Sciatic nerve (tissue), 2 donors: Measurements from ENCODE around the gene PDSS2. TPM values are rescaled to one million over a fixed set of nuclear protein-coding genes. Genes with fewer than 3 reads are reported as not detected.

Experiments
- ATAC-seq: fragments of 200-7000 bp; cut with Tn5 transposase; one replicate; pipeline ENCODE4 v1.9.1; 2020; ENCODE audit warnings: mild to moderate bottlenecking, moderate library complexity
- DNase-seq: peaks from one replicate; pipeline ENCODE4 v3.0.0-alpha.2; 2020; ENCODE audit warnings: low spot score
- intact Hi-C: fragments of 100-400 bp; cut with DNase I; formaldehyde crosslinking; loops from one replicate; pipeline ENCODE4 v1.14.2; 2022
- total RNA-seq: library from RNA; stranded (reverse); fragmentation: NEBNext Ultra II Directional; extraction: Animal tissue kit (Norgen Biotek cat#: 25700); gene quantifications from one replicate; pipeline ENCODE4 v1.2.1, GENCODE V29; 2021
- donor health status: DM: no; HTN: no; CAD: no.
- donor health status: DM: no; HTN: no; CAD: no.

Gene PDSS2, protein sequence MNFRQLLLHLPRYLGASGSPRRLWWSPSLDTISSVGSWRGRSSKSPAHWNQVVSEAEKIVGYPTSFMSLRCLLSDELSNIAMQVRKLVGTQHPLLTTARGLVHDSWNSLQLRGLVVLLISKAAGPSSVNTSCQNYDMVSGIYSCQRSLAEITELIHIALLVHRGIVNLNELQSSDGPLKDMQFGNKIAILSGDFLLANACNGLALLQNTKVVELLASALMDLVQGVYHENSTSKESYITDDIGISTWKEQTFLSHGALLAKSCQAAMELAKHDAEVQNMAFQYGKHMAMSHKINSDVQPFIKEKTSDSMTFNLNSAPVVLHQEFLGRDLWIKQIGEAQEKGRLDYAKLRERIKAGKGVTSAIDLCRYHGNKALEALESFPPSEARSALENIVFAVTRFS
- 11.9 TPM for total RNA-seq

DNA sequence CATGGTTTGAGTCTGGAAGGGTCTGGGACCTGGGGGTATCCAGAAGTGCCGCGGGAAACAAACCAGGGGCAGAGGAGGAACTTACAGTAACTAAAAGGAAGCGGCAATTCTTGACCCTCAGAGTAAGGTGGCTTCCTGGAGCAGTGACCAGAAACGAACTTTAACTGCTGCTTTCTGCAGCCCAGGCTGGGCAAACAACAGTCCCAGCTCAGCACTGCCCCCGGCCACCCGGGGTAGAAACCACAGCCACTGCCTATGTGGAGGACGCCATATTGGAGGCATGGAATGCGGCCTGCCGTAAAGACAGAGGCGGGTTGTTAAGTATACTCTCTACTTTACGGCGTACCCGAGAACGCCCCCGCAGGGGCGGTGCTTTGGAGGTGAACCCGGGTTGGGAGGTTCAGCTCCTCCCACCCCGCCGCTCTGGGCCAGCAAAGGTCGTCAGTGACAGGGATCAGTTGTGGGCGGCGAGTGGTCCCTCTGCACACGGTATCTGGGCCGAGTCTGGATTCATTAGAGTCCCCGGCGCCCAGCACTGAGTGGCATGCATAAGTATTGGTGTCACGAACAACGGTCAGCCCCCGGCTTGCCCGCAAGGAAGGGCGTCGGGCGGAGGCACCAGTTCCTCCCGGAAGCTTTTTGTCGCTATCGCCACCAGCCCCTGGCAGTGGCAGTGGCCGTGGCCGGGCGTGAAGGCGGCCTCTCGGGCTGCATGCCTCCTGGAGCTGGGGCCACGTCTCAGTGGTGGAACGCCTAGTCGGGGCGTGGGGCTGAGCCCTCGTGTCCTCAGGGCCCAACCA lies at the start of gene PDSS2:
Gene PDSS2 (minus strand): TSS at position 282 of the 800 bp plus-strand sequence. CDS start 279 bp downstream, at position 3.
- ATAC-seq (peak; percentile 99), DNase-seq (peak; percentile 99)
- intact Hi-C loops, result no loop called here

DNA sequence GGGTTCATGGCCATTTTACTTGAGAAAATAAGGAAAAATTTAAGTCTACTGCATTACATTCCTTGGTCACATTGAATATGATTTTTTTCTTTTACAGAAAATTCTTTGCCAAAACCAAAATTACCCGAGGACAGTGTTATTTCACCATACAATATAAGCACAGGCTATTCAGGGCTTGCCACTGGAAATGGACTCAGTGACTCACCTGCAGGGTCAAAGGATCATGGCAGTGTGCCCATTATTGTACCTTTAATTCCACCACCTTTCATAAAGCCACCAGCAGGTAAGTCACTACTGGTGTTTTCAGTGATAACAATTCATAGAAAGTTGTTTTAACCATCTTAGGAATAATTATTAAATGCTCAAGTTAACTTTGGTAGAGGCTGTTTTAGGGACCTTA lies 46.8 kb upstream of the PDSS2 start:
- intact Hi-C loops, result no loop called here
- ATAC-seq (no peak), DNase-seq (no peak)

DNA sequence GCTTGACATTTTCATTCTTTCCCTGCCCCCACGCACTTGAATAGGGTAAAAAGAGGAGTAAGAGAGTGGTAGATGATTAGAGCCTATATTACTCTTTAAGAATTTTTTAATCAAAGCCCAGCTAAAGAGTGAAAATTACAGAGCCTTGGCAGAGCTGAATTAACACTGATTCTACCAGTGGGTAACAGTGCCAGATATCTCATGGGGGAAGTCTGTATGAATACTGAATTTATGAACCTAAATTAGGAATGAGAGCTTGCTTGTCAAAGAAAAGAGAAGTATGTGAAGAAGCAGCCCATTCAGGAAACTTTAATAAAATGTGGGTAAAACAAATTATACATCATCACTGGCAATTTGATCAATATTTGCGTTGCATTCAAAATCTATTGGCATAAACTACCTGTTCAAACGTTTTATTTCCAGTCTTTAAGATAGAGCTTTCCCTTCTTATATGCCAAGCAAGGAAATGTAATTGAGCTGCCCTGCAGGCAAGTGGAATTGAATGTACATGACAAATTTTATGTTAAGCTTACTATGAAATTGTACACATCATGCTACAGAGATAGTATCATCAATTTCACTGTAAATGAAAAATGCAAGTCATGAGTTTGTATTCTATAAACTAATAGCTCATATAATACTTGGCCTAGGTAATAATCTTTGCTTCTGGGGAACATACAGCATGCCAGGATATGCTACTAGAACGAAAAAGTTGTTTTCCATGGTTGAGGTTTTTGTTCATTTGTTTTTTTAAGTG lies 45.1 kb upstream of the PDSS2 start:
- no peak for DNase-seq
- ATAC-seq, result no peak
- intact Hi-C loops, result no loop called here

DNA sequence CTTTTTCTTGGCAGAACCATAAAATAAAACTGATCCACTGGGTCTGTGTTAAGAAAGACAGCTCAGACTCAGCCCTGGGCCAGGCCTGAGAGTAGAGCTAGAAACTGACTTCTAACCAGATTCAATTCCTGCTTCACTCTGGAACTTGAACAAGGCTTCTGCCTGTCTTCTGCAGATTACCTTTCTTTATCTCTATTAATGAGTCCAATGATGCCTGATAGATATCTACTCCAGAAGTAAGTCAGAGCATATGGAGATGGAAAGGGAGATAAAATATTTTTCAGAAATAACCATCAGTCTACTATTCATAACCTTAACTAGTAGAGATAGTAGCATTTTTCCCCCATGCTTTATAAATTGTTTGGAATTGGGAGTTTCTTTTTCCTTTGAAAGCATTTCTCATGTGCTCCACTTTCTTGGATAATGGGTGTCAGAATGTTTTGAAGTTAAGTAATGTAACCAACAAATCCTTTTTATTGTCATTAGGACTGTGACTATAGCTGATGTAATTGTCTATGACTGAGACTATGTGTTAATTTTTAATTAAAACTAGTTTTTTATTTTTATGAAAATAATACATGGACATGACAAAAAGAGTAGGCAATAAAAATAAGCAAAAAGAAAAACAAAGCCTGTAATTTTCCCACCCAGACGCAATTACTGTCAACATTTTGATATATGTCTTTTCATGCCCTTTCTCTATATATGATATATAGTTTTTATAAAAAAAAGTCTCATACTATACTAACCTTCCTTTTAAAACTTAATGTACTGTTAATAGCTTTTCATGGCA lies 37.7 kb upstream of the PDSS2 start:
- ATAC-seq, result no peak
- intact Hi-C loops, result no loop called here
- DNase-seq, result no peak

DNA sequence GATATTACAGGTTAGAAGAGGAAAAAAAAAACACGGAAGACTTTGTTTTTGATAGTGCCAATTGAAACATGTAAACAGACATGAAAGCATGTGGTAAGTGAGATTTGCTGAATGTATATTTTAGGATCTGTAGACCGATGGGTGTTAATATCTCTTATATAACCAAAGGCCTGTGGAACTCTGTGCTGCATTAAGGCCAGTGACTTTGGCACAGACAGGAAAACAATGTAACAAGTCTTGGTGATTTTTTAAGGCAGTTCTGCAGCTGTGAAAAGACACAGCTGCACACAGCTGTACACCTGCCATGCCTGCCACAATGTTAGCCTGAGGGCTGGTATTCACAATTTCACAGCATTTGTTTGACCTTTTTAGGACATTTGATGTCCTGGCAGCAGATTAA lies 36.6 kb upstream of the PDSS2 start:
- intact Hi-C loops, result no loop called here
- no peak for ATAC-seq
- no peak for DNase-seq

DNA sequence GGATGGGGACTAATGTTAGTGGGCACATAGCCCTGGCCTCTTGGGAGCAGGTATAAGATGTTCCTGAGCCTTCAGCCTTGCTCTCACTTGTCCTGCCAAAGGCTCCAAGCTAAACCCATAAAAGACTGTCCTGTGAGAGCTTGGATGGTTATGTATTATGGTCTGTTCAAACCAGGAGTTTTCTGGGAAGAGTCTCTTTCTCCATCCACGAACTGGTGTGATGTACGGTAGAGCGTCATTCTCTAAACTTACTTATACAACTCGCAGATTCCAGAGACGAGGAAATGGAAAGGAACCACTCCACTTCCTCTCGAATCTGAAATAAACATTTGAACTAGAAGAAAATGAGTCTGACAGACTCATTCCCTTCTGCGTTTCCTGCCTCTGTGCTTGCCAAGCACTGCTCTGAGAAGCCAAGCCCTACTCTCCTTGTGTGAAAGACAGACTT lies 35.9 kb upstream of the PDSS2 start:
- no peak for ATAC-seq
- no peak for DNase-seq
- intact Hi-C loops, result no loop called here

DNA sequence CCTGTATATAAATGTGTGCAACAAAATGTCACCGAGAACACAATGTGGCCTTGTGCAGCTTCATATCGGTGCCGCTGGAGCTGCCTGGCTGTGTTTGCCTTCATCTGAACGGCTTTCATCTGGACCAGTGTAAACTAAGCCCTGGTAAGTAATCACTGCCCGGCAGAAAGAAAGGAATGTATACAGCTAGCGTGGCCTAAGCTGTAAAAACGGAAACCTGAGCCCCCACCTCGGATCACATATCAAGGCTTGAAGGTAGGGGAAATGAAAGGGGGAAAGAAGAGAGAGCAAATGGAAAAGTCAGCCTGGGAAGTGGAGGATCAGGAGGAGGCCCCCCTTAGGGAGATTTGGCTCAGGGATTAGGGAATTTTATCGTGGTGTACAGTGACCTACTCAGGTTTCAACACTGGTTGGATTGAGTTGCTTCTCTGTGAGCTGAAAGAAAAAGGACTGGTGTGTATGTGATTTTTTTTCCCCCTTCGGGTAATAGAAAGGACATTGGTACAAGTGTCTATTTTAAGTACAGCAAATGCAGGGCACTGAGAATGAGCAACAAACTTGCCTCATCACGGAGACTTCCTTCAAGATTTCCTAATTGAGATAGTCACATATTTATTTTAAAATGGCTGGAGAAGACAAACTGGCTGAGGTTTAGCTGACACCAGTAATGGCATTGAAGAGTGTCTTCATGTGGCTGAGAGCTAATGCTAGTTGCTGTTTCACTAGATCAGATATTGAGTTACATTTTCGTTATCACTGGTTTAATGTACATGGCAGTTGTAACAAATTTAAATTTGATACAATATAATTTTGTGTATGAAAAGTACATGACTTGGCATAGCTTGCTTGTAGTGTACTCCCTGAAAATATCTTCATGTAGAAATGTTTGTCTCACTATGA lies 34.0 kb upstream of the PDSS2 start:
- intact Hi-C loops, result no loop called here
- DNase-seq (no peak), ATAC-seq (peak; percentile 20)

DNA sequence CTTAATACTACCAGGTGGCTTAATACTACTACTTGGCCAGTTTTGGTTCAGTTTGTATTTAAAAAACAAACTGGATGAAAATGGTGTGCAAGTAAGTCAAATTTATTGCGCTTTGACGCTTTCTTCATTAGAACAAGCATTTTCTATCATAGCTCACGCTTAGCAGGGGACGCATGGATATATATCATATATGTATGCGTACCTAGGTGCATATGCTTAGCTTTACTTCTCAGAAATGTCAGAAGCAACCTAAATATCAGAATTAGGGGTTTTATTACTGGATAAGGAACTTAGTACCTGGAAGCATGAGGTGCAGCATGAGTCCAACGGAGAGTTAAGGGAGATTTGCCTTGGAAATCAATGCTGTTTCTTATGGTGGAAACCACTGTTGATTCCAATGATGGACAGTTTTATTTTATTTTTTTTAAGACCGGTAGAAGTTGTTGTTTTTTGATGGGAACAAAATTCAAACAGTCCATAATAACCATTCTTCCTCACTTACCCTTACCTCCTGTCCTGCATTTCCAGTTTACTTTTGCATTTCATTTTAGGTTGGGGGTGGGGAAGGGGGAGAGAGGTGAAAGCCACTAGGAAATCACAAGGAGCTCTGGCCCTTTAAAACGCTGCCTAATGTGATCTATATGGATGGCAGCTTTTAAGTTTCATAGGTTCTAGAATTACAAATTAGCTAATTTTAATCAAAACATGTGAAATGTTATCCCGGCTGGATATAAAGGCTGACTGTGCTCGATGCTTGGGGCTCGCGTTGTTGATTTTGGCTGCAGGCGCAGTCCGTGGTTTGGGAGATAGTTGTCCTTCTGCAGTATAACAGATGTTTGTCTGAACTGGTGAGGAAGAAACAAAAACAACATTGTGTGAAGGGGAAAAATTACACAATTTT lies 32.6 kb upstream of the PDSS2 start:
- DNase-seq (peak; percentile 78), ATAC-seq (peak; percentile 81)
- intact Hi-C loops, result no loop called here

DNA sequence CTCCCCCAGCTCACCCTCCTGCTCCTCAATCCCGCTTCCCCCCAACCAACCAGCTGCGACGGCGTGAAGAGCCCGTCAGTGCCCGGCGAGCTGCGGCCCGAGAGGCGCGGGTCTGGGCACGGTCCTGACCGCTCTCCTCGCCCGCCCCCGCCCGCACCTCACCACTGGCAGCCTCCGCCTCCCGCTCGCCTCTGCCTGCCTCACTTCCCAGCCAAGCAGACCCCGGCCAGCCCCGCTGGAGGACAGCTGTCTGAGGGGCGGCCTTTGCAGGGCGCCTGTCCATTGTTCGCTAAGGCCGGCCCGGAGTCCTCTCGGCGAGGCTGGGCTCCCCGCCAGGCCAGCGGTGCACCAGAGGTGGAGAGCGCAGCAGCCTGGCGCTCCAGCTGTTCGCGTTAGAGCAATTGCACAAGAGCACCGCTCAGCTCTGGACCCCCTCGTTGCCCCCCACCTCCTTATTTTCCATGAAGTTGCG lies 31.8 kb upstream of the PDSS2 start:
- ATAC-seq (peak; percentile 78), DNase-seq (peak; percentile 85)
- intact Hi-C loops, result no loop called here

DNA sequence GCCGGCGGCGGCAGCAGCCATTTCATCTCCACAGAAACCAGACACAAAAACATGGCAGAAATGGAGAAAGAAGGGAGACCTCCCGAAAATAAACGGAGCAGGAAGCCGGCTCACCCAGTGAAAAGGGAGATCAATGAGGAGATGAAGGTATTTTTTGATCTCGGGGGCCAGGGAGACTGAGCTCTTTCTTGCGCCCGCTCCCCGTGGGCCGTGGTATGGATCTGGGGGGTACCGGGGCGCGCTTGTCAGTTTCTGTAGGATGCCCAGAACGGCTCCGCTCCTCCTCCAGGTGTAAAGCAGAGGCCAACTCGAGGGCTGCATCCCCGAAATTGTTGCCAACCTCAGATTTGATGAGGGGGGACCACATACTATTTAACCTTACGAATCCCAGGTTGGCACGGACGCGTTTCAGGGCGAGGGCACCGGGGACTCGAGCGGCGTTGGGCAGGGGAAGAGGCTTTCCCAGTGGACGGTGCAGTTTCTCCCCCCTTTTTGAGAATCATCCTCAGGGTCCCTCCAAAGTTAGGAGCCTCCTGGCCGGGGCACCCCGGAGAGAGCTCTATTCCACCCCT lies 31.3 kb upstream of the PDSS2 start:
- ATAC-seq (no peak), DNase-seq (peak; percentile 59)
- intact Hi-C loops, result no loop called here

DNA sequence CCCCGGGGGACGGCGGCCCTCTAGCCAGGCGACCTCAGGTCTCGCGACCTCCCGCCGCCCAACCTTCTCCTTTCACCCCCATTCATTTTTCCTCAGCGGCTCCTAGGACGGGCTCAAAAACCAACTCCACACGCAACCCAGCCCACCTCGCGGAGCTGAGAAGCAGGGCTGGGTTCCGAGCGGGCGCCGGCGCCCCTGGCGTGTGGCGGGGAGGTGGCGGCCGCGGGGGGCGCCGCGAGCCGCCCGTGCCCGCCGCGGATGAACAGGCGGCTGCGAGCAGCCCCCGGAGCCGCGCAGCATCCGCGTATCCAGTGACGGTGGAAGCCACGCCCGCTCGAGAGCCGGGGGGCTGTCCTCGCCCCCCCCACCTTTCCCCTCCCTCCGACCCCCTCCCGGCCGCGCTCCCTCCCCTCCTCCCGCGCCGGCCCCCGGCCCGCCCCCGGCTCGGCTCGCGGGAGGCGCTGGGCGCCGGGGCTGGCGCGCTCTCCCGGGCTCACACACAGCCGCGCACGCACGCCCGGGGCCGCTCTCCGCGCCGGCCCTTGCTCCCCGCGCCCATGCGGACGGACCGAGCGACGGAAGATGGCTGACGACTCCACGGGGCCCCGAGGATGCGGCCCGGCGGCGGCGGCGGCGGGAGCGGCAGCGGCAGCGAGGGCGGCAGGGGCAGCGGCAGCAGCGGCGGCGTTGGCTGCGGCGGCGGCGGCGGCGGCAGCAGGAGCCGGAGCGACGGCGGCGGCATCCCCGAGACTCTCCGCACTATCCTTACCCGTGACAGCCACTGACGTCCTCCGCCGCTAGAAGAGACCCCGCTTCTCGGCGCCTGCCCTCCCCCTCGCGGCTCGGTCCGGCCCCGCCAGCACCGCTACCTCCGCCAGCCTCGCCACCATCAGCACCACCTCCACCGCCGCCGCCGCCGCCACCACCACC lies 30.5 kb upstream of the PDSS2 start, which contains the start of gene SOBP:
Gene SOBP (plus strand): TSS at position 482 of the 930 bp plus-strand sequence. CDS start 500 bp downstream, outside the sequence.
- intact Hi-C loops, result no loop called here
- DNase-seq (peak; percentile 83), ATAC-seq (peak; percentile 61)

DNA sequence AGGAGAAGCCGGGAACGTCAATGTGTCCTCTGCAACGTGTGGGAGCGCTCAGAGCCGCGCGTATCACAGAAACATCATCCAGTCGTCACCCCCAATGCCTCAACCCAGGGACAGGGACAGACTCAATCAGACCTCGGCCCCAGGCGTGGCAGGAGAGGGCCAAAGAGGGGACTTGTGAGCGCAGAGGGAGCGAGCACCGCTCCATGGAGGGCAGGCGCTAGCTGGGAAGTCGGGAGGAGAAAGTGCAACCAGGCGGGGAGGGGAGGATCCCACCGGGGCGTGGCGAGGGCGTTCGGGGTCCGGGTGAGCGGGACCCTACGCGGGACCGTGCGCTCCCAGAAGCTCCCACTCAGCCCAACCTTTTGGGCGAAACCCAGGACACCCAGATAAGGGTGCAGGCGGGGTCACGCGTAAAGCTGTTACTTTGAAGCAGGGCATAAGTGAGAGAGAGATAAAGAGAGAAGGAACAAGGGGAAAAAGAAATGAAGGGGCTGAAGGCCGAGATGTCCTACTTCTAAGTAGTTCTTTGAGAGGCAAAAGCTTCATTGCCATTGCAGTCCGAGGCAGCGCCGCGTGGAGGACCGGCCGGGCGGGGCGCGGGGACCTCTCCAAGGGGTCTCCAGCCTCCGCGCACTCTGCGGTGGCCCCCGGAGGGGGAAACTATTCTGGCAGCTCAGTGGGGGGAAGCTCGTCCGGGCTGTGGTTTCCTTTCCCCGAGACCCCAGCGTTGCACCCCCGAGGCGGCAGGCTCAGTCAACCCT lies 29.7 kb upstream of the PDSS2 start:
- intact Hi-C loops, result no loop called here
- ATAC-seq (peak; percentile 50), DNase-seq (peak; percentile 67)

DNA sequence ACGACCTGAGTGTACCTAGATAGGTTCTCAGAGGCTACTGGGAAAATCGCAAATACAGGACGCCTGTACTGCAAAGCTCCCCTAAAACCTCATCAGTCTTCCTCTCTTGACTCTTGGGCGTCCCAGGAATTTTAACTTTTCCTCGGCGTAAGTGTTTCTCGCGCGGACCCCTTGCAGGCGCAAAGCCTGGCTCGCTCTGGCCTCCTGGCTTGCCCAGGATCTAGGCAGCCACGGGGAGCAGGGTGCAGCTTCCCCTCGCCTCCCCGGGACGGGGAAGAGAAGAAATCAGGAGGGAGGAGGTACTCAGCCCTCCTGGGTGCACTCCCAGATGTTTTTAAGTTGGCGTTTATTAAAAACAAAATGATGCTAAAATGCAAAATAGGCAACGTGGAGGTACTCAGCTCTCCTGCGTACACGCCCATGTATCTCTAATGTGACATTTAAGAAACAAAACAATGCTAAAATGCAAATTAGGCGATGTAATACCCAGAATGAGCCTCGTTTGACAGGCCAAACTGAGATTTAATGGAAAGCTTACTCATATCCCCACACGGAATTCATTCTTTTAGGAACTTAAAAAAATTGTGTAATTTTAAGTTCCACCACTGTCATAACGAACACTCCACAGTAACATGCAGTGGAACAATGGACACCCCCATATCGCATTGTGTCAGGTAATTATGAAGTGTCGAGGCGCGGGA lies 29.0 kb upstream of the PDSS2 start:
- ATAC-seq (no peak), DNase-seq (no peak)
- intact Hi-C loops, result no loop called here

DNA sequence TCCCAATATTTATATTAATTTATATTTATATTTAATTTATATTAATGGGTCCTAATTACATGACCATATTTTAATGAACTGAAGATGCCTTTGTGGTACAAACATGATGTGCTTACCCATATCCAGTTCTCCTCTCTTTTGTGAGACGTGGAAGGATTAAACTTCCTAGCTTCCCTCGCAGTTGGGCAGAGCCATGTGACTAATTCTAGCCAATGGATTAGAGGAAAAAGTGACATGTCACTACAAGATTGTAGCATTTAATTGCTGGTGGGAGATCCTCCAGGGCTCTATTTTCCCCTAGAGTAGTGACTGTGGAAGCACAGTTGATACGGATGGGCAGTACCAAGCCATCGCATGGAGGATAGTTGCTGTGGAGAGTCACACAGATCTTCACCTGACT lies 25.8 kb upstream of the PDSS2 start:
- no peak for ATAC-seq
- intact Hi-C loops, result no loop called here
- DNase-seq, result no peak
